Measurements from ENCODE around the gene MYZAP.

DNA sequence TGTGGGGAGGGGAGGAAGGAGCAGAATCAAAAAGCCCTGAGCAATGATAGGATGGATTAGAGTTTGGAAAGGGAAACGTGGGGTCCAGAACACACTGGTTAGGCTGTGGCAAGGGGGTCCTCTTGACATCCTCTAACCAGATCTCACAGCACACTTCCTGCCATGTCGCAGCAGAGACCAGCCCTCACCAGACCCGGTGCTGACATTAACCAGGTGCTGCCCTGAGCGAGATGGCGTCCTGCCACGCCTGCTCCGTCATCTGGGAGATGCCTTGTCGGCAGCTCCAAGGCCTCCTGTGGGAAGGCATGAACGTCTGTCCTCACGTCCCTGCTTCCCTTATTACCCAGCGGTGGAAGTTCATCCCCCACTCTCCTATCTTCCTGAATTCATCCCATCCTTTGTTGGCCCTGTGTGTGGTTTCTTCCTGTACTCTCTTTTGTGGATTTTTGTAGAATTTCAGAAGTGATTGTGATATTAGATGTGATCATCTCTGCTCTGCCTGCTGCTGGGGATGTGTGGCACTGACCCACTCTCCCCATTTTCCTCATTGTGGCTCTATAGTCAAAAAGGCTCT, 29.4 kb upstream of the MYZAP start:
- no peak for TF ChIP-seq CTCF (IDR thresholded peaks at IDR 0.05)
- TF ChIP-seq ZFX (IDR thresholded peaks at IDR 0.05; ENCODE audit: borderline replicate concordance): no peak

All from 22Rv1 (cell line).